ENCODE results near the gene DDX4.

DDX4 gene

GRCh38 chr5:55866485-55866884, 128.6 kb downstream of the DDX4 start:
- Histone ChIP-seq H3K4me1 (ENCODE audit: insufficient read depth, insufficient read length) (no peaks in the 10 kb centered on the region), H3K9me3 (ENCODE audit: insufficient read depth, low read length) (no peaks in the 10 kb centered on the region), H3K9ac (ENCODE audit: insufficient read length, low read depth) (no peak overlapping the region), H3K27me3 (ENCODE audit: insufficient read depth, insufficient read length) (no peaks in the 10 kb centered on the region), H3K36me3 (ENCODE audit: insufficient read depth, insufficient read length, low read length) (no peaks in the 10 kb centered on the region), H3K4me3 (ENCODE audit: insufficient read length, low read depth) (no peak overlapping the region)
- TF ChIP-seq SUZ12 (IDR thresholded peaks at IDR 0.05; ENCODE audit: extremely low read depth, insufficient read depth, insufficient read length) (no peak), YY1 (IDR thresholded peaks at IDR 0.05; ENCODE audit: insufficient read depth, insufficient read length) (no peak), ZNF274 (IDR thresholded peaks at IDR 0.05; ENCODE audit: low read depth, low read length) (no peak)
- DNase-seq (ENCODE audit: low read depth, low spot score) = no peak

Measured in NT2/D1 (cell line).